ENCODE data around the gene CPLX3. TPM values are rescaled to one million over a fixed set of nuclear protein-coding genes. Genes with fewer than 3 reads are reported as not detected.
A peak's percentile ranks its signal among the peaks of the same experiment; 100 is the strongest.

The CPLX3 gene
- total RNA-seq, 2 experiments from 2014 or later = 0.11 TPM; not detected in 1

- H3K27ac Mint-ChIP-seq = peak overlapping the region; percentile 92
- TF ChIP-seq, protein P1, sequence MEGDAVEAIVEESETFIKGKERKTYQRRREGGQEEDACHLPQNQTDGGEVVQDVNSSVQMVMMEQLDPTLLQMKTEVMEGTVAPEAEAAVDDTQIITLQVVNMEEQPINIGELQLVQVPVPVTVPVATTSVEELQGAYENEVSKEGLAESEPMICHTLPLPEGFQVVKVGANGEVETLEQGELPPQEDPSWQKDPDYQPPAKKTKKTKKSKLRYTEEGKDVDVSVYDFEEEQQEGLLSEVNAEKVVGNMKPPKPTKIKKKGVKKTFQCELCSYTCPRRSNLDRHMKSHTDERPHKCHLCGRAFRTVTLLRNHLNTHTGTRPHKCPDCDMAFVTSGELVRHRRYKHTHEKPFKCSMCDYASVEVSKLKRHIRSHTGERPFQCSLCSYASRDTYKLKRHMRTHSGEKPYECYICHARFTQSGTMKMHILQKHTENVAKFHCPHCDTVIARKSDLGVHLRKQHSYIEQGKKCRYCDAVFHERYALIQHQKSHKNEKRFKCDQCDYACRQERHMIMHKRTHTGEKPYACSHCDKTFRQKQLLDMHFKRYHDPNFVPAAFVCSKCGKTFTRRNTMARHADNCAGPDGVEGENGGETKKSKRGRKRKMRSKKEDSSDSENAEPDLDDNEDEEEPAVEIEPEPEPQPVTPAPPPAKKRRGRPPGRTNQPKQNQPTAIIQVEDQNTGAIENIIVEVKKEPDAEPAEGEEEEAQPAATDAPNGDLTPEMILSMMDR (IDR thresholded peaks at IDR 0.05) = no peak
Observed at GRCh38 chr15:74872702-74873035, 46.2 kb downstream of the CPLX3 start.

GRCh38 chr15:74873036-74873755 lies 46.8 kb downstream of the CPLX3 start, which contains the start of gene SCAMP2:
TSS of gene SCAMP2 (minus strand) at chr15:74873365. CDS start at chr15:74873255, 110 bp downstream.
- DNase-seq = peak; percentile 96
- peaks cover 36% of the 10 kb centered on the region for H3K4me1 Mint-ChIP-seq (ENCODE audit: low read depth)
- H3K27ac Mint-ChIP-seq = peak within 1 kb of the TSS; percentile 92
- CTCF ChIA-PET = interaction anchor here (1.1 to 1.8 kb wide), 3 partner anchors 28 to 37 kb away, joined by 3 to 10 read pairs (median 6); partner anchors contain the start of gene FAM219B
- TF ChIP-seq, protein P1 (IDR thresholded peaks at IDR 0.05) = no peak
- intact Hi-C loops (cut with micrococcal nuclease) = no loop called here
- POLR2A ChIA-PET = interaction anchor here (0.7 to 1.5 kb wide), 6 partner anchors 15 to 488 kb away, joined by 3 to 4 read pairs (median 3); partner anchors contain the start of gene MPI
- peak within 1 kb of the TSS; percentile 95 for H3K4me3 Mint-ChIP-seq
- peaks cover 14% of the 10 kb centered on the region for H3K36me3 Mint-ChIP-seq (ENCODE audit: low read depth)
- ATAC-seq = peak; percentile 93
- no peaks in the 10 kb centered on the region for H3K9me3 Mint-ChIP-seq
- no peaks in the 10 kb centered on the region for H3K27me3 Mint-ChIP-seq

More at GRCh38 chr15:74872702-74873035, 46.2 kb downstream of the CPLX3 start:
- intact Hi-C loops (cut with micrococcal nuclease) = no loop called here
- DNase-seq (no peak), ATAC-seq (no peak)
- Mint-ChIP-seq H3K4me3 (peak overlapping the region; percentile 95), H3K27me3 (no peaks in the 10 kb centered on the region), H3K4me1 (ENCODE audit: low read depth) (peaks cover 41% of the 10 kb centered on the region), H3K36me3 (ENCODE audit: low read depth) (peaks cover 20% of the 10 kb centered on the region), H3K9me3 (no peaks in the 10 kb centered on the region)
- ChIA-PET CTCF (interaction anchor here (1.4 kb wide), 1 partner anchor 36 kb away, joined by 3 read pairs; no protein-coding TSS in a partner anchor), POLR2A (interaction anchor here (0.7 to 1.3 kb wide), 2 partner anchors 16 to 28 kb away, joined by 3 read pairs; no protein-coding TSS in a partner anchor)

DNA sequence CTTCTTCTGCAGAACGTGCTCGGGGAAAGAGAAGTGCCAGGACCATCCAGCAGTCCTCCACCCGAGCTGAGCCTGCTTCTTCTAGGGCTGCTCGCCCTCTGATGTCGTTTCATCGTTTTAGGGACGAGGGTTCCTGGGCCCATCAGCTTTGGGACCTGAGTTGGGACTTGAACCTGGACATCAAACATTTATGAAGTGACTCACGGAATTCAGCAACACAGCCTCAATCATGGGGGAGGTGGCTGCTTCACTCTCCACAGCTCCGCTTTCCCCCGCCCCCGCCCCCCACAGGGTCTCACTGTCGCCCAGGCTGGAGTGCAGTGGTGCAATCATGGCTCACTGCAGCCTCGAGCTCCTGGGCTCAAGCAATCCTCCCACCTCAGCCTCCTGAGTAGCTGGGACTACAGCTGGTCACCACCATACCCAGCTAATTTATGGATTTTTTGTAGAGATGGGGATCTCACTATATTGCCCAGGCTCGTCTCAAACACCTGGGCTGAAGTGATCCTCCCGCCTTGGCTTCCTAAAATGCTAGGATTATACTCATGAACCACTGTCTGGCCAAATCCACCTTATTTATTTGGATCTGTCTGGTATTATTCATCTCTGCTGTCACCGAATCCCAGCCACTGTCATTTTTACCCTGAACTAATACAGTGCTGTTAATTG lies 47.5 kb downstream of the CPLX3 start:
- CTCF ChIA-PET = interaction anchor here (1.1 to 1.8 kb wide), 3 partner anchors 27 to 37 kb away, joined by 3 to 10 read pairs (median 6); partner anchors contain the start of gene FAM219B
- Mint-ChIP-seq H3K27ac (peak overlapping the region; percentile 84), H3K4me3 (peak overlapping the region; percentile 95), H3K4me1 (ENCODE audit: low read depth) (peaks cover 33% of the 10 kb centered on the region), H3K36me3 (ENCODE audit: low read depth) (peaks cover 11% of the 10 kb centered on the region), H3K9me3 (no peaks in the 10 kb centered on the region), H3K27me3 (no peaks in the 10 kb centered on the region)
- TF ChIP-seq, protein P1 (IDR thresholded peaks at IDR 0.05) = no peak
- intact Hi-C loops (cut with micrococcal nuclease) = no loop called here
- ATAC-seq (no peak), DNase-seq (peak; percentile 49)
- POLR2A ChIA-PET = interaction anchor here (0.8 to 1.5 kb wide), 5 partner anchors 15 to 489 kb away, joined by 3 to 4 read pairs (median 3); partner anchors contain the start of gene MPI

- no peaks in the 10 kb centered on the region for H3K27me3 Mint-ChIP-seq
- no peaks in the 10 kb centered on the region for H3K36me3 Mint-ChIP-seq (ENCODE audit: low read depth)
- H3K4me1 Mint-ChIP-seq (ENCODE audit: low read depth) = peaks cover 2% of the 10 kb centered on the region
- DNase-seq (no peak), ATAC-seq (no peak)
- no peaks in the 10 kb centered on the region for H3K9me3 Mint-ChIP-seq
- H3K27ac Mint-ChIP-seq = no peak overlapping the region
- TF ChIP-seq, protein P1 (IDR thresholded peaks at IDR 0.05) = no peak
- CTCF ChIA-PET = interaction anchor here (1.0 kb wide), 1 partner anchor 152 kb away, joined by 3 read pairs; no protein-coding TSS in a partner anchor
- POLR2A ChIA-PET = interaction anchor here (1.2 kb wide), 1 partner anchor 18 kb away, joined by 4 read pairs; no protein-coding TSS in a partner anchor
- intact Hi-C loops (cut with micrococcal nuclease) = no loop called here
- H3K4me3 Mint-ChIP-seq = no peak overlapping the region
Observed at GRCh38 chr15:74878273-74878672, 51.8 kb downstream of the CPLX3 start.

Small RNAs within 50 kb of the gene (microRNA-seq; reads per million reads assigned to microRNA genes)
- not detected for gene MIR4513 (ENCODE audit: borderline microRNAs expressed, borderline replicate concordance)
- gene MIR6882 (ENCODE audit: borderline microRNAs expressed, borderline replicate concordance) = 4.2 reads per million, percentile 16 among the genes with 10 or more reads in this experiment

Other genes starting within 250 kb of the CPLX3 start
- gene CLK3, start 210.8 kb upstream of the CPLX3 start, total RNA-seq = 100 to 1,000 TPM; 159 to 168 TPM
- gene EDC3, start 130.6 kb upstream of the CPLX3 start, total RNA-seq = 10 to 100 TPM; 41.9 to 44.1 TPM
- 1 to 10 TPM; 4.3 to 4.9 TPM for gene CYP1A1, start 101.1 kb upstream of the CPLX3 start, total RNA-seq
- not detected for gene CYP1A2, start 77.8 kb upstream of the CPLX3 start, total RNA-seq
- 100 to 1,000 TPM; 254 to 260 TPM for gene CSK, start 44.5 kb upstream of the CPLX3 start, total RNA-seq
- under 1 TPM in 1 of 2 experiments, not detected in 1; 0.11 TPM for gene LMAN1L, start 13.8 kb upstream of the CPLX3 start, total RNA-seq
- 10 to 100 TPM; 45.9 to 49.3 TPM for gene ULK3, start 16.5 kb downstream of the CPLX3 start, total RNA-seq
- 10 to 100 TPM; 57.8 to 58.9 TPM for gene SCAMP2, start 46.7 kb downstream of the CPLX3 start, total RNA-seq
- gene MPI, start 63.4 kb downstream of the CPLX3 start, total RNA-seq = 10 to 100 TPM; 67.1 to 74.3 TPM
- 10 to 100 TPM; 36.5 to 44.7 TPM for gene FAM219B, start 80.2 kb downstream of the CPLX3 start, total RNA-seq
- gene COX5A, start 111.4 kb downstream of the CPLX3 start, total RNA-seq = 100 to 1,000 TPM; 342 TPM
- 1 to 10 TPM; 7.0 to 7.2 TPM for gene RPP25, start 130.1 kb downstream of the CPLX3 start, total RNA-seq
- gene SCAMP5, start 168.9 kb downstream of the CPLX3 start, total RNA-seq = 1 to 10 TPM in 1 of 2 experiments, under 1 TPM in 1; 0.65 to 1.1 TPM
- 10 to 100 TPM; 25.7 to 26.6 TPM for gene PPCDC, start 197.0 kb downstream of the CPLX3 start, total RNA-seq